ENCODE data around the gene DPPA5. TPM values are rescaled to one million over a fixed set of nuclear protein-coding genes. Genes with fewer than 3 reads are reported as not detected.

Gene DPPA5
- total and polyA plus RNA-seq, 9 of the 15 experiments (the other 6 are each of a cell fraction or from before 2014, with no cell fraction given), result not detected

DNA sequence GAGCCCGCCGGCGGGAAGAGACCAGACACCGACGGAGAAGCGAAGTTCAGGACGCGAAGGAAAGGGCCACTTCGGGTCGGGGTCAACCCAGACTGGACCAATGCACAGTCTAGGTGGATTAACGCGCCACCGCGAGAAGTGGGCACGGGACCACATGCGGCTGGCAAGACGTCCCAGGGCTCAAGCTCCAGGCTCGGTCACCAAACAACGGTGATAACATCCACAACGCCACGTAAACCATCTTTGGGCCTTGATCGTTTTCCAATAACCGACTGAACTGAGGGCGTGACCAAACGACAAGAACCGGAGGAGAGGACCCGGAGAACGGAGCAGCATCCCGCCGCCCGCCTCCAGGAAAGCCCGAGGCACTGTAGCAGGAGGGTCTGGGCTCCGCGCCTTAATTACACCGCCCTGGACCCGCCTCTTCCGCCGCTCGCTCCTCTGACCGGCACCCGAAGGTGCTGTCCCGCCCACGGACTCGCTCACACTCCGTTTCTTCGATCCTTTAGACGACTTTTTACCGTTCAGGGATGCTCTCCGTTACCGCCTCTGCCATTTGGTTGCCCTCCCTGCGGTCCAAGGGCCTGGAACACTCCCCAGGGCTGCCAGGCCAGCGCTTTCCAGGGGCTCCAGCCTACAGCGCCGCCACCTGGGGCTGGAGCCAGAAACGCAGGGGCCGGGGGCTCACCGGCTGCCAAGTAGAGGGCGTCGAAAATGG, 44.1 kb downstream of the DPPA5 start (continued):
- TF ChIP-seq NR1H2 (CRISPR knock-in tag; IDR thresholded peaks at IDR 0.05), result no peak
- no peak for TF ChIP-seq GTF2F1 (IDR thresholded peaks at IDR 0.05; ENCODE audit: low read depth, low read length)
- TF ChIP-seq, protein P1, sequence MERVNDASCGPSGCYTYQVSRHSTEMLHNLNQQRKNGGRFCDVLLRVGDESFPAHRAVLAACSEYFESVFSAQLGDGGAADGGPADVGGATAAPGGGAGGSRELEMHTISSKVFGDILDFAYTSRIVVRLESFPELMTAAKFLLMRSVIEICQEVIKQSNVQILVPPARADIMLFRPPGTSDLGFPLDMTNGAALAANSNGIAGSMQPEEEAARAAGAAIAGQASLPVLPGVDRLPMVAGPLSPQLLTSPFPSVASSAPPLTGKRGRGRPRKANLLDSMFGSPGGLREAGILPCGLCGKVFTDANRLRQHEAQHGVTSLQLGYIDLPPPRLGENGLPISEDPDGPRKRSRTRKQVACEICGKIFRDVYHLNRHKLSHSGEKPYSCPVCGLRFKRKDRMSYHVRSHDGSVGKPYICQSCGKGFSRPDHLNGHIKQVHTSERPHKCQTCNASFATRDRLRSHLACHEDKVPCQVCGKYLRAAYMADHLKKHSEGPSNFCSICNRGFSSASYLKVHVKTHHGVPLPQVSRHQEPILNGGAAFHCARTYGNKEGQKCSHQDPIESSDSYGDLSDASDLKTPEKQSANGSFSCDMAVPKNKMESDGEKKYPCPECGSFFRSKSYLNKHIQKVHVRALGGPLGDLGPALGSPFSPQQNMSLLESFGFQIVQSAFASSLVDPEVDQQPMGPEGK (CRISPR knock-in tag; IDR thresholded peaks at IDR 0.05; ENCODE audit: borderline replicate concordance), result no peak
- no peak for TF ChIP-seq SOX6 (IDR thresholded peaks at IDR 0.05)
- TF ChIP-seq, protein P2, sequence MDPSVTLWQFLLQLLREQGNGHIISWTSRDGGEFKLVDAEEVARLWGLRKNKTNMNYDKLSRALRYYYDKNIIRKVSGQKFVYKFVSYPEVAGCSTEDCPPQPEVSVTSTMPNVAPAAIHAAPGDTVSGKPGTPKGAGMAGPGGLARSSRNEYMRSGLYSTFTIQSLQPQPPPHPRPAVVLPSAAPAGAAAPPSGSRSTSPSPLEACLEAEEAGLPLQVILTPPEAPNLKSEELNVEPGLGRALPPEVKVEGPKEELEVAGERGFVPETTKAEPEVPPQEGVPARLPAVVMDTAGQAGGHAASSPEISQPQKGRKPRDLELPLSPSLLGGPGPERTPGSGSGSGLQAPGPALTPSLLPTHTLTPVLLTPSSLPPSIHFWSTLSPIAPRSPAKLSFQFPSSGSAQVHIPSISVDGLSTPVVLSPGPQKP (CRISPR knock-in tag; IDR thresholded peaks at IDR 0.05), result no peak
- TF ChIP-seq KLF10 (CRISPR knock-in tag; IDR thresholded peaks at IDR 0.05), result no peak
- 0 out of 2 replicates have a peak, but pooled peaks have one; percentile 51 for TF ChIP-seq RNF2 (IDR thresholded peaks at IDR 0.05)
- TF ChIP-seq DPF2 (IDR thresholded peaks at IDR 0.05), result 0 out of 2 replicates have a peak, but pooled peaks have one; percentile 41
- peak; percentile 63; the same call in 1 of the 2 replicates for TF ChIP-seq SMARCE1 (IDR thresholded peaks at IDR 0.05)
- no peak for TF ChIP-seq MCM7 (IDR thresholded peaks at IDR 0.05)
- TF ChIP-seq ASH1L (IDR thresholded peaks at IDR 0.05; ENCODE audit: borderline replicate concordance, low read depth, partially characterized antibody), result no peak
- no peak for TF ChIP-seq HCFC1 (IDR thresholded peaks at IDR 0.05; ENCODE audit: low read depth, low read length)
- no peak for TF ChIP-seq FOXJ2 (tag; IDR thresholded peaks at IDR 0.05)
- no peak for TF ChIP-seq POLR3G (IDR thresholded peaks at IDR 0.05; ENCODE audit: extremely low read depth, insufficient read length, insufficient replicate concordance)
- no peak for TF ChIP-seq ZNF408 (CRISPR knock-in tag; IDR thresholded peaks at IDR 0.05; ENCODE audit: low read depth)
- TF ChIP-seq HDAC2 (IDR thresholded peaks at IDR 0.05), result peak; percentile 72
- TF ChIP-seq BMI1 (IDR thresholded peaks at IDR 0.05; ENCODE audit: low read length), result no peak
- TF ChIP-seq ZNF232 (CRISPR knock-in tag; IDR thresholded peaks at IDR 0.05), result no peak; the same call in 1 of the 2 replicates
- no peak for TF ChIP-seq DNMT1 (IDR thresholded peaks at IDR 0.05)
- no peak for TF ChIP-seq ZNF143 (CRISPR knock-in tag; IDR thresholded peaks at IDR 0.05)
- TF ChIP-seq SMARCA5 (IDR thresholded peaks at IDR 0.05), result no peak
- TF ChIP-seq E2F3 (CRISPR knock-in tag; IDR thresholded peaks at IDR 0.05), result peak; percentile 82
- TF ChIP-seq, protein P3, sequence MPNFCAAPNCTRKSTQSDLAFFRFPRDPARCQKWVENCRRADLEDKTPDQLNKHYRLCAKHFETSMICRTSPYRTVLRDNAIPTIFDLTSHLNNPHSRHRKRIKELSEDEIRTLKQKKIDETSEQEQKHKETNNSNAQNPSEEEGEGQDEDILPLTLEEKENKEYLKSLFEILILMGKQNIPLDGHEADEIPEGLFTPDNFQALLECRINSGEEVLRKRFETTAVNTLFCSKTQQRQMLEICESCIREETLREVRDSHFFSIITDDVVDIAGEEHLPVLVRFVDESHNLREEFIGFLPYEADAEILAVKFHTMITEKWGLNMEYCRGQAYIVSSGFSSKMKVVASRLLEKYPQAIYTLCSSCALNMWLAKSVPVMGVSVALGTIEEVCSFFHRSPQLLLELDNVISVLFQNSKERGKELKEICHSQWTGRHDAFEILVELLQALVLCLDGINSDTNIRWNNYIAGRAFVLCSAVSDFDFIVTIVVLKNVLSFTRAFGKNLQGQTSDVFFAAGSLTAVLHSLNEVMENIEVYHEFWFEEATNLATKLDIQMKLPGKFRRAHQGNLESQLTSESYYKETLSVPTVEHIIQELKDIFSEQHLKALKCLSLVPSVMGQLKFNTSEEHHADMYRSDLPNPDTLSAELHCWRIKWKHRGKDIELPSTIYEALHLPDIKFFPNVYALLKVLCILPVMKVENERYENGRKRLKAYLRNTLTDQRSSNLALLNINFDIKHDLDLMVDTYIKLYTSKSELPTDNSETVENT (CRISPR knock-in tag; IDR thresholded peaks at IDR 0.05), result no peak
- no peak for TF ChIP-seq TGIF2 (CRISPR knock-in tag; IDR thresholded peaks at IDR 0.05)
- TF ChIP-seq SP2 (IDR thresholded peaks at IDR 0.05; ENCODE audit: extremely low read depth, low read depth, low read length, poor library complexity, severe bottlenecking), result no peak
- TF ChIP-seq, protein P4, sequence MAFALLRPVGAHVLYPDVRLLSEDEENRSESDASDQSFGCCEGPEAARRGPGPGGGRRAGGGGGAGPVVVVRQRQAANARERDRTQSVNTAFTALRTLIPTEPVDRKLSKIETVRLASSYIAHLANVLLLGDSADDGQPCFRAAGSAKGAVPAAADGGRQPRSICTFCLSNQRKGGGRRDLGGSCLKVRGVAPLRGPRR (CRISPR knock-in tag; IDR thresholded peaks at IDR 0.05), result no peak
- TF ChIP-seq ZNF354B (CRISPR knock-in tag; IDR thresholded peaks at IDR 0.05), result no peak

All from K562 (cell line).